Trophoblast cell (in vitro differentiated cells and primary cell): ENCODE data around the gene RCOR1.

Experiments
- DNase-seq, 2 donors: peaks; one replicate each; pipeline ENCODE4 v3.0.0-alpha.2; 2016
- H2AFZ ChIP-seq: 2 replicates; pipeline ENCODE4 v1.6.1; 2013; ENCODE audit warnings: low read length, moderate library complexity, mild to moderate bottlenecking; ENCODE audit not compliant: insufficient read depth, poor library complexity
- H2AK5ac ChIP-seq: 2 replicates; pipeline ENCODE4 v1.6.1; 2013; ENCODE audit warnings: mild to moderate bottlenecking, low read length
- H2BK120ac ChIP-seq: 2 replicates; pipeline ENCODE4 v1.6.1; 2013; ENCODE audit warnings: low read length, mild to moderate bottlenecking, moderate library complexity; ENCODE audit not compliant: insufficient read depth, poor library complexity
- H2BK12ac ChIP-seq: 2 replicates; pipeline ENCODE4 v1.6.1; 2013; ENCODE audit warnings: mild to moderate bottlenecking, low read length, moderate library complexity
- H2BK5ac ChIP-seq: 2 replicates; pipeline ENCODE4 v1.6.1; 2013; ENCODE audit warnings: low read length, low read depth, moderate library complexity, mild to moderate bottlenecking; ENCODE audit not compliant: poor library complexity
- H3K14ac ChIP-seq: 2 replicates; pipeline ENCODE4 v1.6.1; 2013; ENCODE audit warnings: mild to moderate bottlenecking, low read length
- H3K18ac ChIP-seq: 2 replicates; pipeline ENCODE4 v1.6.1; 2013; ENCODE audit warnings: mild to moderate bottlenecking, low read length
- H3K23ac ChIP-seq: 2 replicates; pipeline ENCODE4 v1.6.1; 2013; ENCODE audit warnings: low read length
- H3K27ac ChIP-seq: 2 replicates; pipeline ENCODE4 v1.5.1; 2013; ENCODE audit warnings: low read depth, mild to moderate bottlenecking, inconsistent platforms, low read length, moderate library complexity
- H3K27me3 ChIP-seq: 2 replicates; pipeline ENCODE4 v1.6.1; 2013; ENCODE audit warnings: inconsistent platforms, mild to moderate bottlenecking, low read length, moderate library complexity; ENCODE audit not compliant: insufficient read depth
- H3K36me3 ChIP-seq, 2 experiments: 1 replicate in 1 of 2; 2 replicates in 1 of 2; pipeline ENCODE4 v1.6.1; 2013; ENCODE audit warnings: low read length in 2 of 2, mild to moderate bottlenecking in 2 of 2, moderate library complexity in 1 of 2; ENCODE audit not compliant: insufficient read depth in 2 of 2, control insufficient read depth in 1 of 2
- H3K4ac ChIP-seq: 2 replicates; pipeline ENCODE4 v1.6.1; 2013; ENCODE audit warnings: low read depth, mild to moderate bottlenecking, low read length, moderate library complexity
- H3K4me1 ChIP-seq, 2 experiments: 1 replicate in 1 of 2; 2 replicates in 1 of 2; pipeline ENCODE4 v1.6.1; 2013; ENCODE audit warnings: low read length in 2 of 2, mild to moderate bottlenecking in 2 of 2, moderate library complexity in 1 of 2; ENCODE audit not compliant: insufficient read depth in 2 of 2, control insufficient read depth in 1 of 2
- H3K4me2 ChIP-seq: 2 replicates; pipeline ENCODE4 v1.6.1; 2013; ENCODE audit warnings: inconsistent platforms, mild to moderate bottlenecking, low read length, moderate library complexity
- H3K4me3 ChIP-seq: 2 replicates; pipeline ENCODE4 v1.5.1; 2013; ENCODE audit warnings: mild to moderate bottlenecking, low read depth, low read length, inconsistent platforms
- H3K79me1 ChIP-seq: one replicate; pipeline ENCODE4 v1.6.1; 2013; ENCODE audit warnings: low read length
- H3K79me2 ChIP-seq: 2 replicates; pipeline ENCODE4 v1.6.1; 2013; ENCODE audit warnings: low read length, mild to moderate bottlenecking; ENCODE audit not compliant: control insufficient read depth, insufficient read depth, poor library complexity
- H3K9ac ChIP-seq: 2 replicates; pipeline ENCODE4 v1.6.1; 2013; ENCODE audit warnings: mild to moderate bottlenecking, low read length
- H3K9me3 ChIP-seq: 2 replicates; pipeline ENCODE4 v1.6.1; 2013; ENCODE audit warnings: low read depth, mild to moderate bottlenecking, control low read depth, inconsistent platforms, low read length; ENCODE audit not compliant: insufficient read depth
- H4K12ac ChIP-seq: 2 replicates; pipeline ENCODE4 v1.6.1; 2013; ENCODE audit warnings: low read depth, mild to moderate bottlenecking, low read length, moderate library complexity
- H4K8ac ChIP-seq: 2 replicates; pipeline ENCODE4 v1.6.1; 2013; ENCODE audit warnings: low read depth, mild to moderate bottlenecking, low read length, moderate library complexity
- H4K91ac ChIP-seq: one replicate; pipeline ENCODE4 v1.6.1; 2013; ENCODE audit warnings: low read depth, mild to moderate bottlenecking, low read length, moderate library complexity
- WGBS: extraction: QIAGEN DNeasy Blood & Tissue Kit; methylation state at CpG from one replicate; pipeline ENCODE4 v1.1.7; 2013; ENCODE audit warnings: missing lambda C conversion rate; ENCODE audit not compliant: insufficient read length, insufficient coverage; ENCODE audit errors: extremely low coverage; 5-methylcytosine and 5-hydroxymethylcytosine counted together

RCOR1 gene

GRCh38 chr14:102629808-102630350 is 37.4 kb downstream of the RCOR1 start:
- Histone ChIP-seq H3K79me2 (peaks cover 19% of the 10 kb centered on the region), H3K4me3 (no peak overlapping the region)
- no CpG with 5 or more reads among the region's 3 CpGs for WGBS

GRCh38 chr14:102630405-102630804 is 38.0 kb downstream of the RCOR1 start:
- peaks cover 9 to 13% of the 10 kb centered on the region in 2 experiments for H3K4me1 ChIP-seq
- H4K8ac ChIP-seq: no peak overlapping the region
- no peak overlapping the region for H2AK5ac ChIP-seq
- H2BK5ac ChIP-seq: no peak overlapping the region
- H3K4ac ChIP-seq: peak overlapping the region; percentile 90
- no peak overlapping the region for H3K14ac ChIP-seq
- H3K79me1 ChIP-seq: peaks cover 2% of the 10 kb centered on the region
- no peak overlapping the region for H3K27ac ChIP-seq
- no peak overlapping the region for H3K23ac ChIP-seq
- DNase-seq: no peak
- no peak overlapping the region for H2BK120ac ChIP-seq
- no peak overlapping the region for H2AFZ ChIP-seq
- no peak overlapping the region for H4K12ac ChIP-seq
- H3K79me2 ChIP-seq: peaks cover 22% of the 10 kb centered on the region
- H2BK12ac ChIP-seq: no peak overlapping the region
- no peak overlapping the region for H4K91ac ChIP-seq
- H3K27me3 ChIP-seq: no peaks in the 10 kb centered on the region
- H3K18ac ChIP-seq: no peak overlapping the region
- H3K4me2 ChIP-seq: peak overlapping the region; percentile 10
- H3K9ac ChIP-seq: no peak overlapping the region
- H3K4me3 ChIP-seq: no peak overlapping the region
- peaks cover 6 to 7% of the 10 kb centered on the region in 2 experiments for H3K36me3 ChIP-seq
- WGBS: no CpG with 5 or more reads among the region's 5 CpGs
- no peaks in the 10 kb centered on the region for H3K9me3 ChIP-seq

More at GRCh38 chr14:102629808-102630350, 37.4 kb downstream of the RCOR1 start:
- no peak overlapping the region for H4K12ac ChIP-seq
- H3K14ac ChIP-seq: no peak overlapping the region
- H3K36me3 ChIP-seq: peaks cover 6 to 7% of the 10 kb centered on the region in 2 experiments
- H4K8ac ChIP-seq: no peak overlapping the region
- H3K9ac ChIP-seq: no peak overlapping the region
- H3K4me1 ChIP-seq: peaks cover 9 to 13% of the 10 kb centered on the region in 2 experiments
- no peak overlapping the region for H3K27ac ChIP-seq
- peaks cover 2% of the 10 kb centered on the region for H3K79me1 ChIP-seq
- H3K9me3 ChIP-seq: no peaks in the 10 kb centered on the region
- H2AK5ac ChIP-seq: no peak overlapping the region
- no peak overlapping the region for H3K18ac ChIP-seq
- H3K4me2 ChIP-seq: no peak overlapping the region
- H3K4ac ChIP-seq: peak overlapping the region; percentile 52
- no peak overlapping the region for H2AFZ ChIP-seq
- no peaks in the 10 kb centered on the region for H3K27me3 ChIP-seq
- no peak overlapping the region for H4K91ac ChIP-seq
- H3K23ac ChIP-seq: no peak overlapping the region
- no peak for DNase-seq
- H2BK5ac ChIP-seq: no peak overlapping the region
- no peak overlapping the region for H2BK12ac ChIP-seq
- no peak overlapping the region for H2BK120ac ChIP-seq

GRCh38 chr14:102630881-102631280 is 38.4 kb downstream of the RCOR1 start:
- Histone ChIP-seq H2AK5ac (no peak overlapping the region), H3K4me3 (no peak overlapping the region), H3K4ac (peak overlapping the region; percentile 90), H3K14ac (no peak overlapping the region), H4K8ac (no peak overlapping the region), H3K36me3 (peaks cover 6 to 7% of the 10 kb centered on the region in 2 experiments), H3K79me1 (peaks cover 2% of the 10 kb centered on the region), H3K27me3 (no peaks in the 10 kb centered on the region), H2BK5ac (no peak overlapping the region), H3K23ac (no peak overlapping the region), H4K91ac (no peak overlapping the region), H3K79me2 (peaks cover 25% of the 10 kb centered on the region), H3K27ac (no peak overlapping the region), H2BK120ac (no peak overlapping the region), H3K9ac (no peak overlapping the region), H3K9me3 (no peaks in the 10 kb centered on the region), H3K4me1 (peaks cover 9 to 13% of the 10 kb centered on the region in 2 experiments), H4K12ac (no peak overlapping the region), H3K4me2 (peak overlapping the region; percentile 10), H2AFZ (no peak overlapping the region), H2BK12ac (no peak overlapping the region), H3K18ac (no peak overlapping the region)
- no peak for DNase-seq
- no CpG with 5 or more reads among the region's 8 CpGs for WGBS

- Histone ChIP-seq H3K4me2 (no peak overlapping the region), H4K12ac (no peak overlapping the region), H3K27ac (no peak overlapping the region), H2AK5ac (no peak overlapping the region), H3K14ac (no peak overlapping the region), H2AFZ (no peak overlapping the region), H3K4me1 (peaks cover 3 to 11% of the 10 kb centered on the region in 2 experiments), H3K9me3 (no peaks in the 10 kb centered on the region), H3K18ac (no peak overlapping the region), H3K9ac (no peak overlapping the region), H2BK5ac (no peak overlapping the region), H3K4ac (peak overlapping the region; percentile 96), H3K23ac (no peak overlapping the region), H2BK12ac (no peak overlapping the region), H3K36me3 (peaks cover 3% of the 10 kb centered on the region in 2 experiments), H4K8ac (no peak overlapping the region), H3K27me3 (no peaks in the 10 kb centered on the region), H4K91ac (no peak overlapping the region), H3K4me3 (no peak overlapping the region), H3K79me2 (peaks cover 21% of the 10 kb centered on the region), H2BK120ac (no peak overlapping the region), H3K79me1 (no peaks in the 10 kb centered on the region)
- WGBS: no CpG with 5 or more reads among the region's 4 CpGs
- DNase-seq: no peak
Measured at GRCh38 chr14:102633906-102634595, 41.6 kb downstream of the RCOR1 start.
